Measurements from ENCODE around the gene ZNF438.
"Not testable (repeated sequence)": the region's sequence is repeated elsewhere in the genome, so short reads cannot be mapped to it uniquely, and the experiment has no call there.

The ZNF438 gene, protein sequence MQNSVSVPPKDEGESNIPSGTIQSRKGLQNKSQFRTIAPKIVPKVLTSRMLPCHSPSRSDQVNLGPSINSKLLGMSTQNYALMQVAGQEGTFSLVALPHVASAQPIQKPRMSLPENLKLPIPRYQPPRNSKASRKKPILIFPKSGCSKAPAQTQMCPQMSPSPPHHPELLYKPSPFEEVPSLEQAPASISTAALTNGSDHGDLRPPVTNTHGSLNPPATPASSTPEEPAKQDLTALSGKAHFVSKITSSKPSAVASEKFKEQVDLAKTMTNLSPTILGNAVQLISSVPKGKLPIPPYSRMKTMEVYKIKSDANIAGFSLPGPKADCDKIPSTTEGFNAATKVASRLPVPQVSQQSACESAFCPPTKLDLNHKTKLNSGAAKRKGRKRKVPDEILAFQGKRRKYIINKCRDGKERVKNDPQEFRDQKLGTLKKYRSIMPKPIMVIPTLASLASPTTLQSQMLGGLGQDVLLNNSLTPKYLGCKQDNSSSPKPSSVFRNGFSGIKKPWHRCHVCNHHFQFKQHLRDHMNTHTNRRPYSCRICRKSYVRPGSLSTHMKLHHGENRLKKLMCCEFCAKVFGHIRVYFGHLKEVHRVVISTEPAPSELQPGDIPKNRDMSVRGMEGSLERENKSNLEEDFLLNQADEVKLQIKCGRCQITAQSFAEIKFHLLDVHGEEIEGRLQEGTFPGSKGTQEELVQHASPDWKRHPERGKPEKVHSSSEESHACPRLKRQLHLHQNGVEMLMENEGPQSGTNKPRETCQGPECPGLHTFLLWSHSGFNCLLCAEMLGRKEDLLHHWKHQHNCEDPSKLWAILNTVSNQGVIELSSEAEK

DNA sequence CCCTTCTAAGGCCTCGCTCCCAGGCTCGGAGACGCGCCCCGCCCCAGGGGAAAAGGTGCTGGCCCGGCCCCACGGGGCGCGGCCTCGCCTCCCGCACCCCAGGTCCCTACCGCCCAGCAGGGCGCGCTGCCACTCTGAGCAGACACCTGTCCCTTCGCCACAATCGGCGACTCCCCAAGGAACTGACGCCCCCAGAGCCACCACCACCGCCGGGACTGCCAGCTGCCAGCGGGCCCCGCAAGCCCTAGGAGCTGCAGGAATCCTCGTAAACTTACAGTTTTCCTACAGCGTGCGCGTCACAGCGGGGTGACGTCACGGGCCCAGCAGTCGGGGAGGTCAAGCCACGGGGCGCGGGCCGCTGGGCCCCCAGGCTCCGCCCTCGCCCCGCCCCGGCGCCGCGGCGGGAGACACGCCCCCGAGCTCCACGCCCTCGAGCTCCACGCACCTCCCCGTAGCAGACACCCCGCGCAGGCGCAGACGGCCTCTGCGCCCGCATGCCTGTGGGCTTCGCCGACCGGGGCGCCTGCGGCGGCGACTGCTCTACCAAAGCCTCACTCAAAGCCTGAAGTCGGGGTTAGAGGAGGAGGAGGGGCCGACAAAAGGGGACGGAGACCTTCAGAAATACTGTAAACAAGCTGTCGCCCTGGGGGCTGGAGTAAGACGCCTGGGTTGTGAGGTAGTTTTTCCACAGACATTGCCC, at the start of gene ZNF438:
TSS of gene ZNF438 (minus strand) at position 308 of the 700 bp plus-strand sequence. CDS start 154,831 bp downstream, outside the sequence.
- peak; percentile 89 to 94 (median 92) for DNase-seq (ENCODE audit: low read depth in 3 of 3)

DNA sequence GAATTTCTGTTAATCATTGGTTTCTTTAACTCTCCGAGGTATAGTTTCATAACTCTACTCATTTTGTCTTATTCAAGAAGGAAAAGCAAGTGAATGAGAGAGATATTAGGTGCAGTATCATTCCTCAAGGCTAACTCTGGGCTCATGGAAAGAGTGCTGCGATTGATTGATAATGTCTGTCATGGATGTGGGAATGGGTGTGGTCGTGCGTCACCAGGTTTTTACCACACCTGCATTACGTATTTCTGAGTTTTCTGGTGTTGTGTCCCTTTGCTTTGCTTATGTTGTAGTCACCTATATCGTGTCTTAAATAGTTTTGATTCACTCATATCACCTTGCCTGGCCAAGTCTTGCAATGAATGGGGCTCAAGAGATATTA, 44.9 kb upstream of the ZNF438 start:
- DNase-seq (ENCODE audit: low read depth in 3 of 3) = no peak

DNA sequence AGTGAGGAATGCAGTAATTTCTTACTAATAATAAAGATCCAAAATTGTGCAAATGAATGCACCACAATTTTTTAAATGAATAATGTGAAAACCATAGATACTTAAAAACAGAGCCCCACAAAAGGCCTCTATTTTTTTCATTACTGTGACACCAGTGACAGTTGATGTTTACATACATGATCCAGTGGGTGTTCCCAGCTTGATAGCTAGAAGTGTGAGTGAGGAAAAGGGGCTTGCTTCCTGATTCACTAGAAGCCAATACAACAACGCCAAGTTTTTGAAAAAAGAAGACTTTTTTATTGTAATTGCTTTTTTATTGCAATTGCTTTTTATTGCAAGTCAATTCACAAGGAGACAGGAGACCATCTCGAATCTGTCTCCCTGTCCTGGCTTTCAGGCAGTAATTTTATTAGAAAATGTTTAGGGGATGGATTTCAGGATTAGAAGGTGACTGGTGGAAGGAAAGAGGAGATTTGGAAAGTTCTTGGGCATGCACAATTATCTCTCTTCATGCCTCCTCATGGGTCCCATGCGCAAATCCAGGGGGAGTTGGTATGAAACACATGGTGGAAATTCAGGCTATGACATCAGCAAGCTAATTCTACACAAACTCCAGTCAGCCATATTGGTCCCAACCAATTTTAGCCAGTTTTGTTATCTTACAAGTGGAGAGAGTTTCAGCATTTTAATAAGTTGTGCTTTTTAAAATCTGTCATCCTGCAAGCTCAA, 44.4 kb upstream of the ZNF438 start:
- DNase-seq (ENCODE audit: low read depth in 3 of 3) = no peak

DNA sequence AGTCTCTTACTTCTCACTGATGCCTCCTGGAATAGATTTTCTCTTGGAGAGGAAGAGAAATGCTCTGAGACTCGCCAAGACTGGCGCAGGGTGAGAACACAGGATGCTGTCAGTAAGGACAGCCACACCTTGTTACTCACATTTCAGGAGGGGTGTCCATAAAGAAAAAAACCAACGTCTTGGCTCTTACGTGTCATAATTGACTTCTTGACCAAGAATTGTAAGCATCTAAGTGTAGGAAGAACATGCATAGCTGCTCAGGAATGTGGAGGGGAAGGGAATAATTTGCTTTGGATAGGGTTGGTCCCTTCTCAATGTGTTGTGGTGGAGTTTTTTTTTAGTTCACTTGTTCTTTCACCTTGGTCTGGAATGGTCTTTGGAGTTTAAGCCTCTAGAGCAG, 43.8 kb upstream of the ZNF438 start:
- no peak for DNase-seq (ENCODE audit: low read depth in 3 of 3)

DNA sequence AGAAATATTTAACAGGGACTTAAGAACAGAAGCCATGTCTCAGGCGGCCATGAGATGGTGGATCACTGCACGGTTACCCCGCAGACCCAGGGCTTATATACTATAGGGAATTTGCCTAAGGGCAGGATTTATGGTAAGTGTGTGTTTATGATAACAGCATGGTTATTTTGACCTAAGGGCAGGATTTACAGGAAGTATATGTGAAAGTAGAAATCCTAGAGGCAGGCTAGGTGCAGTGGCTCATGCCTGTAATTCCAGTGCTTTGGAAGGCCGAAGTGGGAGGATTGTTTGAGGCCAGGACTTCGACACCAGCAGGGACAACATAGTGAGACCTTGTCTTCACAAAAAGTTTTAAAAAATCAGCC, 43.0 kb upstream of the ZNF438 start:
- no peak for DNase-seq (ENCODE audit: low read depth in 3 of 3)

DNA sequence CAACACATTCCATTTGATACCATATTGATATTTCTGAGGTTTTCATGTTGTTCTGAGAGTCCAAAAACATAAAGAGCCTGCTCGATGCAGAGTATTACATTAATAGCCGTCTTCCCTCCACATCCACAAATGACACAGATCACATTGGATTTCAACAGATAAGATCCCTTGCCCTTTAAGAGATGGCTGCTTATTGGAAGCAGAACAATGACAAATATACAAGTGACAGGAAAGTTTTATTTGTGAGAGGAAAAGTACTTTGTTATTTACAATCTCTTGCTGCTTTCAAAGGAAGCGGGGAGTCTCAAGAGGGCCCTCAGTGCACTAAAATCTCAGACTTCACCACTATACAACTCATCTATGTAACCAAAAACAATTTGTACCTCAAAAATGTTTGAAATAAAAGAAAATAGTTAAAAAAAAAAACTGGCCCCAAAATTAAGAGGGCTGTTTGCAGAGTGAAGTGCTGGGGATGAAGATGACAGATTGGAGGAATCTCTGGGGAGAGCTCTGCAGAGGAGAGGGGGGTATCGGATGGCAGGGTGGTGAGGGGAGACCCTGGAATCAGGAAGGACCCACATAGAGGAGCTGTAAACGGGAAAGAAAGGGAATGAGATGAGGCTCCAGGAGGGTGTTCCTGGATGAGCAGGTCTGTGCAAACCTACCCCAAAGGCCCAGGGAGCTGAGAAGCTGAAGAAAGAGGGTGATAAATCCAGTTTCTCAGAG, 42.5 kb upstream of the ZNF438 start:
- DNase-seq (ENCODE audit: low read depth in 3 of 3) = no peak

DNA sequence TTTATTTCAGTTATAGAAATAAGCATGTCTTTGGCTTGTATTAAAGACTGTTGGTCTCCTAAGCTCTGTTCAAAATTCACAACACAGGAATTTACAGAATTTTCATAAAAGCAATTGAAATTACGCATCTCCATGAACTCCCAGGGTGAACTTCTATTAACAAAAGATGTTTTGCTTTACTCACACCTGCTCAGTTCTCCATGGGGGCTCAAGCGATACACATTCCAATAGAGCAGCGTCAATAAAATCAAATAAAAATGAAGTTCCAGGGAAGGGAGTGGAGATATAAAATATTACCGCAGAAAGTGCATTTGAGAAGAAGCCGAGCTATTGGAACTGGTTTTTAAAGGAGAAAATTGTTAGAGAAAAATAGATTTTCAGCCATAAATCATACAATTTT, 41.5 kb upstream of the ZNF438 start:
- DNase-seq (ENCODE audit: low read depth in 3 of 3) = no peak

DNA sequence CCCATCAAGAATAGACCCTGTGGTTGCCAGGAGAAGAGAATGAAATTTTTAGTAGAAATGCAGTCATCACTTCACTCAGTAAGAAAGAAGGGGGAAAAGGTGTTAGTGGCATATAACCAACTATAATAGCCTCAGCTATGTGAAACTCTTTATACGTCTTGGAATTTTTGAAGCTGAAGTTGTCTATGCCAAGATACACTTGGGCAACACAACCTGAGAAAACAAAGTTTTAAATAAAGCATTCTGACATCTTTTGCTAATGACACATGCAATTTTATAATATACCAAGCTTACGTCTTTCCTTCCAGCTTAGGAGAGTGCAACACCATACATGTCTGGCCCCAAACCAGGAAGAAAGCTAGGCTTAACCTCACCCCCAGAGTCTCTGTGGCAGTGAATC, 40.8 kb upstream of the ZNF438 start:
- DNase-seq (ENCODE audit: low read depth in 3 of 3) = no peak

DNA sequence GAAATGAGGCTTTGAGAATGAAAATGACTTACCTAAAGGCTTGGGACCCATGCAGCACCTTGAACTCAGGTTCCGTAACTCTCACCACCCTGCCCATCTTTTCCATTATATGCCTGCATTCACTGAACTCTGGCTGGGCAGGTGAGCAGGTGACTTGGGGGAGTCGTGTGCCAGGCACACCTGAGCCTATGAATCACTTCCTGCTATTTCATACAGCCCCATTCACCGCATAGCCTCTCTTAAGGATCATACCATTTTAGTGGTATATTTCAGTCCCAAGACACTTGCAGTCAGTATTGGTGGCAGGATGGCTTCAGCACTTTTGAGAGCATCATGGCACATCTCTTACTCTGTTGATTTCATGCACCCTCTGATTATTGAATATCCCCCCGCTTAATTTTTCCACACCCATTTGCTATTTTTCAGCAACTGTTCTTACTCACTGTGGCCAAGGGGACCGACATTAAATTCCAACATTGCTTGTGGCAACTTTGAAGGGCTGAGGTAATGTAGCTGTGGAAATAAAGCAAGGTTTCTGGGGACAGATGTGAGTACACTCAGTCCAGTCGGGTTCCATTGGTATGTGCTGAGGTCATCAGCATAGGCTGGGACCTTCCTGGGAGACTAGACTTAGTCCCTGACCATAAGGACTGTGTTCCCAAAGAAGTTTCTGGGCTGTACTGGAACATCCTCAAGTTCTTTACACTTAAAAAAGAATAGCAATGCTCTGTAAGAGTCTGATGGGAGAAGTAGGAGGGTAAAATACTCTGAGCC, 39.8 kb upstream of the ZNF438 start:
- no peak for DNase-seq (ENCODE audit: low read depth in 3 of 3)

DNA sequence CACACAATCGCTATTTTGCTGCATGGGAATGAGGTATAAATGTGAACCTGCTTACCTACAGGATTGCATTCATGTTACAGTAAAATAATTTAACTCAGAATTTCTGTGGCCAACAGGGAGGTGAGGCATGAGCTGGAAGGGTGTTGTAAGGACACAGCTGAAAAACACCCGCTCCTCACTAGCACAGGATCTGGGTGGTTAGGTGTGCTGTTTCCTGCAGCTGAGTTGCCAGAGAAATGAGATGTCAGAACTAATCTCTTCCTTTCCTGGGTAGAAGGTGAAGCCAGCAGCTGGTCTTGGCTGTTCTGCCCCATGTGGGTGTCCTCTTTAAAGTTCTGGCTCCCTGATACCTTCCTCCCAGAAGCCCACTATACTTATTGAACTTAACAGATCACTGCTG, 39.0 kb upstream of the ZNF438 start:
- DNase-seq (ENCODE audit: low read depth in 3 of 3) = no peak

DNA sequence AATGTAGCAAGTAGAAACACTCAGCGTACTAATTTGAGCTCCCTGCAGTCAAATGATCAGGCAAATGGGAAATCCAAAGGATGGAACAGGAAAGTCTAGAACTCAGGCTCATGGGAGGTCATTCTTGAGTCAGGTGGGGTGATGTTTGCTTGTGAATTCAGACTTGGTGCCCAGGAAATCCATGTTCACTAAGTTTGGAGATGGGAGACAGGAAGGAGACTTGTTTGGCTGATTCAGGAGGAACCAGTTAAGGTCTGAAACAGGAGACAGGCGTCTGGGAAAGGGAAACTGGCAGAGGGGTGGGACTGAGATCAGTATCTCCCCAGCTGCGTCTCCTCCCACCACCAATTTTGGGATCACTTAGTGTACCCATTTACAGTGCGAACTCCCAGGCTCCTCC, 38.4 kb upstream of the ZNF438 start:
- no peak for DNase-seq (ENCODE audit: low read depth in 3 of 3)

DNA sequence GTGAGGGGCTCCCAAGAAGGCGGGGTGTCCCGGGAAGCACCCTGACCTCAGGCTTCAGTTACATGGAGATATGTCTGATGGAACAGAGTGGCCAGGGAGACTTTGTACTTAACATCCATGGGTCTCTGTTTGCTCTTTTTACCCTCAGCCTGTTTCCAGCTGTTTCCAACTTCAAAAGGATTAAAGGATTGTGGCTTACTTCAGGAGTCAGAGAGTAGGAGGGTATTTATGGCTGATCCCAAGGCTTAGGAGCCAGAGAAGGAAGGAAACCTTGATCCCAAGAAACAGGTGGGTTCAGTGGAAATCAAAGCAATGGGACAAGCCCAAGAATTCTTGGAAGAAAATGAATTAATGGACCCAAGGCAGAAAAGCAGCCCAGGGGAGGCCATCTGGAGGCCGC, 37.7 kb upstream of the ZNF438 start:
- DNase-seq (ENCODE audit: low read depth in 3 of 3) = no peak

DNA sequence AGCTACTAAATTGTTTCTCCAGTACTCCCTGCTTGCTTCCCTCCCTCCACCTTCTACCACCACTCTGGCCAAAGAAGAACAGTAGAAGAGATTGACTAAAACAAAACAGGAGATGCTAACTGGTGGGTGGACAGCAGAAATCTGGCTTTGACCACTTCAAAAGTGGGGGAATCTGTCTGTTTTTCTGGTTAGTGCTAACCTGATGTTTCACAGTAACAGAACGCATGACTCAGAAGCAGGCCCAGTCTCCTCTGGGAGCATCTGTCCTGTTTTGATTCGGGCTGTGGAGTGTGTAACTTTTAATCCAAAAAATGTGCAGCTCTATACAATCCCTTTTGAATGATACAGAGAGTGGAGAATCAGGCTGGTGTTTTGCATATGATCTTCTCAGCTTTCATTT, 32.7 kb upstream of the ZNF438 start:
- DNase-seq (ENCODE audit: low read depth in 3 of 3) = no peak

DNA sequence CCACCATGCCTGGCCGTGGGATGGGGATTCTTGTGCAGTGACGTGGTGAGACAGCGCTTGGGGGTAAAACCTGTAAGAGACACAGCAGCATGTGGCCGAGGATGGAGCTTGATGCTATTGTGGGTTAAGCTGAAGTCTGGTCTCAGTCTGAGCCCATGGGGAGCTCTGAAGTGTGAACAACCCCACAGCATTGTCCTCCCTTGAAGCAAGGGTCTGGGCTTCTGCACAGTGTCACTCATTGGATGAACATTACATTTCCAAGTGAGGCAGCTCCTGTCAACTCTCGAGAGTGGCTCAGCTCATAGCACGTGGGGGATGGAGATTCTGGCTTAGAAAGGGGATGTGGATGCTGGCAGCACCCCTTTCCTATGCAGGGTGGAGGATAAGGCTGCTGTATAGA, 32.2 kb upstream of the ZNF438 start:
- DNase-seq (ENCODE audit: low read depth in 3 of 3) = no peak

DNA sequence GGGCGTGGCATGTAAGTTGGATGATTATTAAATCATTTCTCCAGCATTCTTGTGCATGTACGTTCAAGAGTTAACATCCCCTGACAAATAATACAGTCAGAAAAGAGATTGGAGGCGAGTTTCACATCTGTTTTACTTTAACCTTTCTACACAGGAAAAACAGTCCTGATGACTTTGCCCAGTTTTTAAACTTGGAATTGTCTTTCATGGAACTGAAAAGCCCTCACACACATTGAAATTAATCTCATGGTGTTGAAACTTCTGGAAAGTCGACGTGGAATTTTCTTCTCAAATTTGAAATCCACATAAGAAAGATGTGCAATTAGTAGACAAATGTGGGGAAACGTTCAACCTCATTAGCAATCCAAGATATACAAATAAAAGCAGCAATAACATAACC, 31.2 kb upstream of the ZNF438 start:
- DNase-seq (ENCODE audit: low read depth in 3 of 3) = no peak

DNA sequence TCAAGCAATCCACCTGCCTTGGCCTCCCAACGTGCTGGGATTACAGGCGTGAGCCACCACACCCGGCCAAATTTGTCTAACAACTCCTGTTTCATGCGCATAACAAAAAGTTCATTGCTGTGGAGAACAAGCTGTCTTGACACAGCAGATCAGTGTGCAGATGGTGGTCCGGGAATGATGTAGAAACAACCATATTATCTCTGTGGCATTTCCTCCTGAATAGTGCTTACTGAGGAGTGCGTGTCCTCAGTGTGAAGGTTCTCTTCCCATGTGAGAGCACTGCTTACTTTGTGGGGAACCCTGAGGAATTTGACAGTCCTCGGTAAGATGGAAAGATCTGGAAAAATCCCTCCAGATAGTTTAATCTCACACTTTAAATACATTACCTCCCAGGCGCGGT, 30.3 kb upstream of the ZNF438 start:
- no peak for DNase-seq (ENCODE audit: low read depth in 3 of 3)

DNA sequence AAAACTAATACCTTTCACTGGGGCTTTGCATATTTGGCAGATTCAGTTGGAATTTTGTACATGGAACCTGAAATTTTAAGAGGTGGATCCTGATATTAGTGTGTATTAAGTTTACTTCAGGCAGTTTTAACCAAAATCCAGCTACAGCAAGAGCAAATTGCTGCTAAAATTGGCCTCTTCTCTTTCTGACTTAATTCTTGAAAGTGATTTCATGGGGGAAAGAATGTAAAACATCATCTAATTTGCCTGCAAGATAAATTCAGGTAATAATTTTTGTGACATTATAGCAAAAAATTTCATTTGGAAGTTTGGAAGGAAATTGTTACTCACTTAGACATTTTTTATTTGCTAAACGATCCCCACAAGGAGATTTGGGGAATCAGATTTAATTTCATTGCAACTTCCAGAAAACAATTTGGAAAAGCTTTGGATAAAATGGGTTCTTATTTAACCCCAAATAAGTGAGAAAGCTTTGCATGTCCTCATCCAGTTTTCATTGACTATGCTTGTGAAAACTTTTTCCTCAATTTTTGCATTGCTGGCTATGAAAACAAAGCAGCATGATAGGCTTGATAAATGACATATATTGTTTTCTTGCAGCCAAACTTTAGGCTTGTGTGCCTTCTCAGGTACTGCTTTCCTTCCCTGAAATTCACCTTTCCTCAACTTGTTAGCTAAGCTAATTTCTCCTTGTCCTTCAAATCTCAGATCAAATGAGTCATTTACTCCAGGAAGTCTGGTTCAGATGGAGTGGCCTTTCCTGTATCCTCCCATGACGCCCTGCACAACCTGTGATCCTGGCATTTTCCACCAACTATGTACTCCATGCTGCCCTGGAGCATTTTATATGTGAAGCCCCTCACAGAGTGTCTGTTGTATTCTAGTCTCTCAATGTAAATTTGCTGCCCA, 27.4 kb upstream of the ZNF438 start:
- DNase-seq (ENCODE audit: low read depth in 3 of 3) = no peak

DNA sequence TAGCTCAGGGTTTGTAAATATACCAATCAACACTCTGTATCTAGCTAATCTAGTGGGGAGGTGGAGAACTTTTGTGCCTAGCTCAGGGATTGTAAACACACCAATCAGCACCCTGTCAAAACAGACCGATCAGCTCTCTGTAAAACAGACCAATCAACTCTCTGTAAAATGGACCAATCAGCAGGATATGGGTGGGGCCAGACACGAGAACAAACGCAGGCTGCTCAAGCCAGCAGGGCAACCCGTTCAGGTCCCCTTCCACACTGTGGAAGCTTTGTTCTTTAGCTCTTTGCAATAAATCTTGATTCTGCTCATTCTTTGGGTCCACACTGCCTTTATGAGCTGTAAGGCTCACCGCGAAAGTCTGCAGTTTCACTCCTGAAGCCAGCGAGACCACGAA, 25.0 kb upstream of the ZNF438 start:
- DNase-seq (ENCODE audit: low read depth in 3 of 3) = not testable (repeated sequence)

DNA sequence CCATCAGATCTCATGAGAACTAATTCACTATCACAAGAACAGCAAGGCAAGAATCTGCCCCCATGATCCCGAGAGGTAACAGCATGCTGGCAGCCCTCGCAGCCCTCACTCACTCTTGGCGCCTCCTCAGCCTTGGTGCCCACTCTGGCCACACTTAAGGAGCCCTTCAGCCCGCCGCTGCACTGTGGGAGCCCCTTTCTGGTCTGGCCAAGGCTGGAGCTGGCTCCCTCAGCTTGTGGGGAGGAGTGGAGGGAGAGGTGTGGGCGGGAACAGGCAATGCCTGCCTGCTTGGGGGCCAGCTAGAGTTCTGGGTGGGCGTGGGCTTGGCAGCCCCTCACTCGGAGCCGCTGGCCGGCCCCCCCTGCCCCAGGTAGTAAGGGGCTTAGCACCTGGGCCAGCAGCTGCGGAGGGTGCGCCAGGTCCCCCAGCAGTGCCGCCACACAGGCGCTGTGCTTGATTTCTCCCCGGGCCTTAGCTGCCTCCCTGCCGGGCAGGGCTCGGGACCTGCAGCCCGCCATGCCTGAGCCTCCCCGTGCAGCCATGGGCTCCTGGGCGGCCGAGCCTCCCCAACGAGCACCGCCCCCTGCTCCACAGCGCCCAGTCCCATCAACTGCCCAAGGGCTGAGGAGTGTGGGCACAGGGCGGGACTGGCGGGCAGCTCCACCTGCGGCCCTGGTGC, 24.0 kb upstream of the ZNF438 start:
- DNase-seq (ENCODE audit: low read depth in 3 of 3) = no peak

Measured in stimulated activated CD4-positive, alpha-beta T cell treated with anti-CD3 and anti-CD28 coated beads, TNF-alpha, amount 100 ng/mL, for 4 hours (primary cell).